Stimulated activated CD4-positive, alpha-beta T cell treated with anti-CD3 and anti-CD28 coated beads, Interleukin-2, amount 100 ng/mL, for 4 hours (primary cell): Measurements from ENCODE around the gene C5orf22.
"Not testable (repeated sequence)": the region's sequence is repeated elsewhere in the genome, so short reads cannot be mapped to it uniquely, and the experiment has no call there.

Experiments
- DNase-seq: peaks from one replicate; pipeline ENCODE4 v3.0.0-alpha.2; 2020; ENCODE audit warnings: low read depth

Gene C5orf22

DNA sequence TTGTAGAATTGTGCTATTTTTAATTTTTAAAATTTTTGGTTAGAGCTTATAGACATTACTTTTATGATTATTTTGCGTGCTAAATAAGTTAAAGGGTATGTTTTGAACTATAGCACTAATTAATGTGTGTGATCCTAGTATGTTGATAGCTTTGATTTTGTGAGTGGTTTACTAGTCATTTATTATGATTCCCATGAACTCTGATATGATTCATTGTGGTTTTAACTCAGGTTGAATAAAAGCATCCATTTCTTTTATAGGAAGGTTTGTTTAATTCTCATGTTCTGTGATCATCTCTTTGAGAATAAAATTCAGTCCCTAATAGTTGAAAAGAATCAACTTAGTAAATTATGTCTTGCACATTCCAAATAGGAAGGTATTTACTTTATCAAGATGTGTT, 22.5 kb downstream of the C5orf22 start:
- no peak for DNase-seq

DNA sequence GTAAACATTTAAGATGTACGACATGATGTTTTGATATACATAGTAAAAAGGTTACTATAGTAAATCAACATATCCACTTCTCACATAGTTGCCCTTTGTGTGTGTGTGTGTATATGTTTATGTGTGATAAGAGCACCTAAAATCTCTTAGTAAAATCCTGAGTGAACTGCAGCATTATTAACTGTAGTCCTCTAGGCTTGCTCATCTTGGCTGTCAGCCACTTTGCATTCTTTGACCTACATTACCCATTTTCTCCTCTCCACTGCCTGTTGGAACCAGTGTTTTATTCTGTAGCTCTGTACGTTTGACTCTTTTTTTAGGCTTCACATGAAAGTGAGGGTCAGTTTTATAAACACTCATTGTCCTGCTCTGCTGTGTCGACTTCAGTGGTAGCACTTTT, 24.4 kb downstream of the C5orf22 start:
- no peak for DNase-seq

DNA sequence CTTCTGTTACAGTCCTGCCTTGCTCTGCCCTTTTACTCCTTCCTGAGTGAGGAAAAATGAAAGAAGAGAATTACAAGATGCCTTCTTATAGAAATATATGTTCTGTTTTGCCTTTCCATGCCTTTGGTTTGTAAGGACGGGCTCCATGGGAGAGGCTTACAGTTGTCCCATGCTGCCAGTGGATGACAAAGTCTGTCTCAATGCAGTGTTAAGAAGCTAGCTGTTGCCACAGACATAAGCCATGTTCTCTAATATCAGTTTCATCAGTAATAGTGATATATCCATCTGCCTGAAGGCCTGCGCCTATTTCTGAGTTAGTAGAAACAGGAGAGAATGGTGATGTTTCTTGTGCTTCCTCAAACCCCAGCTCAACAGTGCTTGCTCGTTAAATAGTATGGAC, 27.8 kb downstream of the C5orf22 start:
- DNase-seq: no peak

DNA sequence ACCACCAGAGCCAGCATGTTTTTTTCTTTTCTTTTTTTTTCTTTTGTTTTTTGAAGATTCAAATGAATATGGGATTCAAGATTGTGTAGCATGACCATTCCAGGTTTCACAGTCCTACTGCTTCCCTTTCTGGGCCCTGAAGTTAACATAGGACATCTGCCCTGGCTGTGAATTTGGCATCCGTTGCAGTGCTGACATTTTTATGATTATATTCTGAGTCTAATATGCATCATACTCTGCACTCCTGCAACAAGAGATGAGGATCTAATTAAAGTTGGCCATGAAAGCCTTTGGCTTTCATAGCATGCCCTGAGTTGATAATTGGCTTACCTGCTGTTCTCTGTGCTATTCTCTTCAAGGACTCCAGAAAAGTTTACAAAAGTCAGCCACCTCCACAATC, 29.8 kb downstream of the C5orf22 start:
- no peak for DNase-seq

DNA sequence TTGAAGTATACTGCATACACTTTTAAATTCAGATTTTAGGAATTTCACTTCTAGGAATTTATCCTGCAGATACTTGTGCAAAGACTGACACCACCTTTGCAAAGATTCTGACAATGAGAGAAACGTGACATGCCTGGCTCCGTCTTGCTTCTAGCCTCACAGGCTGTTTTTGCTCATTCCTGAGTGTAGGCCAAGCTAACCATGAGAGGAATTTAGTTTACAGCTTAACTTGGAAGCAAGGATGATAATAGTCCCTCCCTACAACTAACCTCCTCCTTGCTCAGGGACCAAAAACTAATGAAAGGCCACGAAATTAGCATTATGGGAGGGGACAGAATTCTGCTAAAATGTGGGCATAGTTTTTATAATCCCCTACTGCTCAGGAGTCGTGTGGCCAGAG, 31.1 kb downstream of the C5orf22 start:
- DNase-seq: no peak

DNA sequence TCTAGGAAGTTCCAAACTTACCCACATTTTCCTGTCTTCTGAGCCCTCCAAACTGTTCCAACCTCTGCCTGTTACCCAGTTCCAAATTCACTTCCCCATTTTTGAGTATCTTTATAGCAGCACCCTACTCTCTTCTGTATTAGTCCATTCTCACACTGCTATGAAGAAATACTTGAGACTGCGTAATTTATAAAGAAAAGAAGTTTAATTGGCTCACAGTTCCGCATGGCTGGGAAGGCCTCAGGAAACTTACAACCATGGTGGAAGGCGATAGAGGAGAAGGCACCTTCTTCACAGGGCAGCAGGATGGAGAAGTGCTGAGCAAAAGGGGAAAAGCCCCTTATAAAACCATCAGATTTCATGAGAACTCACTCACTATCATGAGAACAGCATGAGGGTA, 34.3 kb downstream of the C5orf22 start:
- not testable (repeated sequence) for DNase-seq

DNA sequence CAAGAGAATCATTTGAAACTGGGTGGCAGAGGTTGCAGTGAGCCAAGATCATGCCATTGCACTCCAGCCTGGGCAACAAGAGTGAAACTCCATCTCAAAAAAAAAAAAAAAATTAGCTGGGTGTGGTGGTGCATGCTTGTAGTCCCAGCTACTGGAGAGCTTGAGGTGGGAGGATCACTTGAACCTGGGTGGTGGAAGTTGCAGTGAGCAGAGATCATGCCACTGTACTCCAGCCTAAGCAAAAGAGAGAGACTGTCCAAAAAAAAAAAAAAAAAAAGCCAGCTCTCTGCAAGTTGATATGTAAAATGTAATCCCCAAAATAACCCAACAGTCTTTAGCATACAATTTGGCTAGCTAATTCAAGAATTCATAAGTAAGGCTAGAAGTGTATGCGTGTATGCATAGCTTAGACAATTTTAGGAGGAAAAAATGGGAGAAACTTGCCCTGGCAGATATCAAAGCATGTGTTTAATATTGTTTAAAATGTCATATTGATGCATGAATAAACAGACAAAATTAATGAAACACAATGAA, 36.3 kb downstream of the C5orf22 start:
- DNase-seq: no peak

DNA sequence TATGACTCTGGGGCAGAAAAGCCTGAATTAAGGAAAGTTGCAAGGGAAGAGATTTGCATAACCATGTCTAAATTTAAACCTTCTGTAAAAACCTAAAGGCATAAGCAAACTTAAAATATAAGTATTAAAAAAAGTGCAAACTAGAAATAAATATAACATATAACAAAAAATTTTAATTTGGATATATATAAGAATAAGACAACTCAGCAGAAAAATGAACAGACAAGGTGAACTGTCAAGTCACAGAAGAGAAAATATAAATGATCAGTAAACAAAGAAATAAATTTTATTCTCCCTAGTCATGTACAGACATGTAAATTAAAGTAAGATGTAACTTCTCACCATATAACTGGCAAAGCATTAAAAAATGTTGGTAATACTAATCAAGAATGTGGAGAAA, 37.0 kb downstream of the C5orf22 start:
- DNase-seq: no peak

DNA sequence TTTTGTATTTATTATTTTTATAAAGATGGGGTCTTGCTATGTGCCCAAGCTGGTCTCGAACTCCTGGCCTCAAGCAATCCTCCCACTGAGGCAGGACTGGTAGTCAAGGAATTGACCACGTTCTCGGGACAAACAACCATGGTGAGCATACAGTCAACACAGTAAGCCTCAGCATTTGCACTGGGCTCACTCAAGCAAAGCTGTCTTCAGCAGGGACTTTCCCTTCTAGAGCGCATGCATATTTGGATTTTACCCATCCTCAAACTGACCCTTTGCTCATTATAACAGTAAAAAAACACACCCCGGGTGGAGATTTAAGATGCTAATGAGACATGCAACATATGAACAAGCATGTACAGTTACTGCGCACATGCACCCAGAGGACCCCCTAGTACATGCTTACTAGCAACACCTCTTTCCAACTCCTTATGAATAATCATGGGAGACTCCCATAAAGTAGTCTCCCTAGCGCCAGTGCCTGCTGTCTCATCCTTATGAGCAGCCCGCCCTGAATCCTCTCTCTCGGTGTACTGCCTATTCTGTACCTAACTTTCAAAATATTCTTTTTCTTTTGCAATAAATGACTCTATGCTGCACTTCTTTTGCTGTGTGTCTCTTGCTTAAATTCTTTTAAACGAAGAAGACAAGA, 41.5 kb downstream of the C5orf22 start:
- DNase-seq: no peak

DNA sequence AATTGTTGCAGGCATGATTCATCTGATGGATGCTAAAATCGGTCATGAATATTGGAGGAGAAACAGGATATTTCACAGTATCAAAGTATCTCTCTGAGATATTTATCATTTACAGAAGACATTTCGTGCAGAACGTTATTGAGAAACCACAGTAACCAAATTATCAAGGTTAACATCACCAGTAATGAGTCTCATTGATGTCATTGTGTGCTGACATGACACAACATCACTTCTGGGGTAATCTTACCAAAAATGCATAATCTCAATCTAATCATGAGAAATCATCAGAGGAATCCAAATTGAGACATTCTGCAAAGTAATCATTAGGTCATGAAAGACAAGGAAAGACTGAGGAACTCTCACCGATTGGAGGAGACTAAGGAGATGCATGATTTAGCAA, 42.7 kb downstream of the C5orf22 start:
- no peak for DNase-seq

DNA sequence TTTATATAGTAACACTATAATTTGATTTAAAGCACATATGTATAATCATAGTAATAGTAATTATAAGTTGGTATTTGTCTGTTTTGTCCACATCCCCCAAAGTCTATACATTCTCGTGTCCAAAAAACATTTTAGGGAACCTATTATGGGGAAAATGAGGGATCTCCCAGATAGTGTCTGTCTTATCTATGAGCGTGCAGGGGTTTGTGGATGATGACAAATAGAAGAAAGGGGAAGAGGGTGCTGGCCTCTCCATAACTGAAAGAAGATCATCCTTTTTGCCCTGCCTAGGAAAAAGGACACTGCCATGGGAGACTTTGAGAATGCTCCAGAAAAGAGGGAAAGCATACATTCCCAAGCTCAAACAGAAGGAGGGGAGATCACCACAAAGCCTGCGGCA, 45.3 kb downstream of the C5orf22 start:
- no peak for DNase-seq

DNA sequence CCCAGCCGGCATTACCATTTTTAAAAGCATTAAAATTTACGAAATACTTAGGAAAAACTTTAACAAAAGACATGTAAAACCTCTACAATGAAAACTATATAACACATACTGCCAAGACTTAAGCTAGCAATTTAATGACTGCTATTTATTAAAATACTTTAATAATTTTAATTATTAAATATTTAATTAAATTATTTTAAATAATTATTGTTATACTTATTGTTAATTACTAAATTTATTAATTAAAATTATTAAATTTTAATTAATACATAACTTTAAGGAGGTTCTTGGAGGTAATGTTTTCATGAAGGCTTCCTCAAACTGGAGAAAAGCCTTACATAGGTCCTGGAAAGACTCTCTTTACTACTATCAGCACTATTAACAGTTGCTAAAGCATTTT, 47.5 kb downstream of the C5orf22 start:
- DNase-seq: no peak

DNA sequence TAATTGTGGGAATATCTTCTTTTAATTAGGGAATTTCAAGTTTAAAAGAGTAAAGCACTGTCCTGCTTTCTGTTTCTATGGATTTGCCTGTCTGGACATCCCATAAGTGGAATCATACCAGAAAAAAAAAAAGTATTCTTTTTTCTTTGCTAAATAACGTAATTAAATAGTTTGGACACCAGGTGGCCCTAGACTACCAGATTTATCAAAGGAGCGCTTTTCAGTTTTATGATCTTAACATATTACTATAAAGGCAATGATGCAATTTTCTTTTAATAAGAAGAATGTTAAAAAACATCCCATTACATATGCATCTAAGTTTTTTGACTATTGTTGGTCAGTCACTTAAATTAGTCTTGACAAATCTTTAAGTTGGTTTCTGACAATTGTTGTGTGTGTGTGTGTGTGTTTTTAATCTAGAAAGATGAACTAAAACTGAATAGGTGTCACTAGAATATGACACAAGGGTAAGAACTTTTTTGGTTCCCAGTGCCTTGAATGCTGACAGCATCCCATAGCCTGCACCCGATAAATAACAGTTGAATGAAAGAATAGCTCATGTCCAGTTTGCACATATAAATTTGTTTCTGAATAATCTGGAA, 49.5 kb downstream of the C5orf22 start:
- no peak for DNase-seq

DNA sequence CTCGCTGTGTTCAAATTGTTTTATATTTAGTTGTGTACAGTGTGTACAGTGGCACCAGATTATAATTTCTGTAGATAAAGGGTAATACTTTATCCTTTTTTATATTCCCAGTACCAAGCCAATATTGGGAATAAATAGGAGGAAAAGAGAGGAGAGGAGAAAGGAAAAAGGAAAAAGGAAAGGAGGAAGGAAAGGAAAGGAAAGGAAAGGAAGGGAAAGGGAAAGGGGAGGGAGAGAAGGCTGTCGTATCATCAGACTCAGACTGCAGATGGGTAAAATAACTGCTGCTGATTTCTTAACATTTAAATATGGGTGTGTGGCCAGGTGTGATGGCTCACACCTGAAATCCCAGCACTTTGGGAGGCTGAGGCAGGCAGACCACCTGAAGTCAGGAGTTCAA, 51.0 kb downstream of the C5orf22 start:
- DNase-seq: no peak

DNA sequence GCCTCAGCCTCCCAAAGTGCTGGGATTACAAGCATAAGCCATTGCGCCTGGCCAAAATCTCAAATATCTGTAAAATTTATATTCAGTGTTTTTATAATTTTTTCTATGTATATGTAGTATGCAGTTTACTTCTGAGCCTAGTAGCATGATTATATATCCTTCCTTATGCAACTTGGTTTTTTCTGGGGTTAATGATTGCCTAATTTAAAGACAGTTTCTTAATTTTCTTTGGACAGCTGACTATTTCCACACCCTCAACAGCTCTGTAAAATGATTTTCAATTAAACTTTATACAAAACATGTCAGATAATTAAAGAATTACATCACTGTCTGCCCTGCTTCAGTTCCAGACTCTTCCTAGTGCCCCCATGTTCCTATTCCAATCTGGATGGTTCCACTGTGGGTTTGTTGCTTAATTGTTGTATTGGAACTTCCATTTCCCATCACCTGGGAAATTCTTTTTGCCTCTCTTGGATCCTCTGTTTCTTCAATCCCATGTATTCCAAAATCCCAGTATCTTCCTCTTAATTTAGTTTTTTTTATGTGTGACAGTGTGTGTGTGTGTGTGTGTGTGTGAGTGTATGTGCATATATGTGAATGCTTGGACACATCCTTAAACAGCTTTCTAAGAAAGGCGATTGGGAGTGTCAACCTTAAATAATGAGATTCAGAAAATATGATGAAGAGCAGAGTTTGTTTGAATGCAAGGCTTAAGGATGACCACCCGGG, 53.2 kb downstream of the C5orf22 start:
- DNase-seq: no peak

DNA sequence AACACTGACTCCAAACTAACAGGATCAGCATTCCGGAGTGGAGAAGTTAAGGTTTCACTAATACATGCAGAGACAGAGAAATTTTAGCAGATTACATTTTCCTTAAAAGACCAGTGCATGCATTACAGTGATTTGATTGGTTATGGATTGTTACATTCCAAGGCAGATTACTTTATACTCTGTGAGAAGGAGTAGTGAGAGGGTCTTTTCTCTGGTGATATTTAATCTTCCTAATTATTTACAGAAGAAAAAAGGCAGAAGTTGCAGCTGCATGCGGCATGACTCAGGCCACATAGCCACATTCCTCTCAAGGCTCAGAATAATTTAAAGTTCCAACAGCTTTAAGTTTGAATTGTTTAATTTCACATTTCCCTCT, 53.8 kb downstream of the C5orf22 start:
- DNase-seq: no peak

DNA sequence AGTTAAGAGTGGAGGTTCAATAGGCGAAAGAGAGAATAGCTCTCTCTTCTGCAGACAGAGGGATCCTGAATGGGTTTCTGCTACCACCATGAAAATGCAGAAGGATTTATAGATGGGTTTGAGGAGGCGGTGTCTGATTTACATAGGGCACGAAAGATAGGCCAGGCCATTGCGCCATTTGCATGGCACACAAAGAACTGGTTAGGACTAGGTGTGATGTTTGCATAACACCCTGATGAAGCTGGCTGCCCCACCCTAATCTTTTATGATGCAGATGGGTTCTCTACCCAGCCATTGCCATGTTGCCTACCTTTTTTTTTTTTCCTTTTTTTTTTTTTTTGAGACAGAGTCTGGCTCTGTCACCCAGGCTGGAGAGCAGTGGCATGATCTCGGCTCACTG, 55.4 kb downstream of the C5orf22 start:
- no peak for DNase-seq

DNA sequence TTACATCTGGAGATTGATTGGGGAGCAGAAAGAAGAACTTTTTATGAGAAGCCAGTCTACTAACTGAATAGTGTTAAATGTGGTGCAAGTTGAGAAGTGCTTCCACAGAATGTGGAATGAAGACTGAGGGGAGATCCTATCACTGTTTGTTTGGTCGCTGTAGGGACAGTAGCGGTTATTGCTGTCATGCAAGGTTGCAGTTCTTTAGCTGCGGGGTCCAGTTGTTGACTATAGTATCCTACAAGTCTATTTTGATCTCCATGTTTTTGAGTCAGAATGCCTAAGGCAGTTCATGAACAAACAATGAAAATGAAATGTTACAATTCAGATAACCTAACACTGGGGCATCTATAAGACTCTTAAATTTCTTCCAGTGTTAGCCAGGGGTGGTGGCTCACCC, 61.6 kb downstream of the C5orf22 start:
- no peak for DNase-seq

DNA sequence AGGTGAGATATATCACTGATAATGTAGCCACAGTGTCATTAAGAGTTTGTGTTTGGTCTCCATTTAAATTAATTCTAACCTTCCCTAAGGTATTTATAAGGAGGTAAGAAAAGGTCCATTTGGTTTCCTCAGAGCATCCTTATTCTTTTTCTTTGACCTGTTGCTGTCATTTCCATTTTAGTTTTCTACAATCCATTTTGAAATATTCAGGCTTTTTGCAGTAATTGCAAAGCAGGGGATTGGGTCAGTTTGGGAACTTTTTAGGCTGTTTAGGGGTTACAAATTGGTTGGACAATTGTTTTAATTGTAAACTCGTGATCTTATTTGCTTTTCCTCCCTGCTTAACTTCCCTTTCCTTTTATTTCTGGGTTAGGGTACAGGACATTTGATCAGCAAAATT, 64.3 kb downstream of the C5orf22 start:
- no peak for DNase-seq

DNA sequence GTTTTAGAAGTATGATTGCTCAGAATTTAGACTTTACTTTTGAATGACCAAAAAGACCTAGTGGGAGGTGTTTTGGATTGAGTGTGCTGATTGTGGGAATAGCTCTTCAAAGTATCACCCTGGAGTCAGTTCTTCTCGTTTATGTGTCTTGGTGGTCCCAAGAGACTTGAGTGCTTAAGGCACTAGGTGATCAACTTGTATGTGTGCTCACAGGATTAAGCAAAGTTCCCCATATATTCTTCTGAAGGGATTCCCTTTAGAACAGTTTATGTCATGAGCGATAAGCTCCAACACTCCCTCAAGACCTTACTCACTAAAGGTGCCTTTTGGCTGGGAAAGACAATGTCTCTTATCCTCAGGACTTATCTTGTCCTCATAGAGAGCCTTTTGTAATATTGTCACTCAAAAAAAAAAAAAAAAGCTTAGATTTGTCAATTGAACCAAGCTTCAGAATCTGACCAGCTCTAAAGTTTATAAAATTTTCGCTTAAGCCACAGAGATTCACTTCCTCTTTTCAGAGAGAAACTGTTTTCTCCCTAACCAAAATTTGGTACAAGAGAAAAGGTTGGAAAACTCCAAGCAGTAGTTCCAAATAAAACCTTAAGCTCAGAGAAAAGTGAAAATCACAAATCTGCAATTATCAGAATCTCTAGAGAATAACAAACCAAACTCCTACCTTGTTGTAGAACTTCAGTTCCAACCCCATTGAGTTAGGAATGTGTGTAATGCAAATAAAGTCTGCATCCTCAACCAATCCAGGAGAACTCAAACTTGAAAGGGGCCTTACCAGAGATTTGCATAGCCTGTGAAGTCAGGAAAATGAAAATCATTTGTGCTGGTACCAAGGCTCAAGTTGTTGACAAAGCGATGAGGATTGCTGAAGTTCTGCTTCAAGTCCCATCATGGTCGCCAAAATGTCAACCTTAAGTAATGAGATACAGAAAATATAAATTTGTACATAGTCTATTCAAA, 66.8 kb downstream of the C5orf22 start:
- DNase-seq: no peak

DNA sequence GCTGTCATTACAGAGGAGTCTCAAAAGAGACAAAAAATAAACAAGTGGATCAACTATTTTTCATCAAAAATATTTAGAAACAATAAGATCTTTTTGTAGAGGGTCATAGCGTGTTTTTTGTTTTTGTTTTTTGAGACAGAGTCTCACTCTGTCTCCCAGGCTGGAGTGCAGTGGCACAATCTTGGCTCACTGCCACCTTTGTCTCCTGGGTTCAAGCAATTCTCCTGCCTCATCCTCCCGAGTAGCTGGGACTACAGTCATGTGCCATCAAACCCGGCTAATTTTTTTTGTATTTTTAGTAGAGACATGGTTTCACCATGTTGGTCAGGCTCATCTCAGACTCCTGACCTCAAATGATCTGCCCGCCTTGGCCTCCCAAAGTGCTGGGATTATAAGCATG, 70.2 kb downstream of the C5orf22 start:
- DNase-seq: not testable (repeated sequence)

DNA sequence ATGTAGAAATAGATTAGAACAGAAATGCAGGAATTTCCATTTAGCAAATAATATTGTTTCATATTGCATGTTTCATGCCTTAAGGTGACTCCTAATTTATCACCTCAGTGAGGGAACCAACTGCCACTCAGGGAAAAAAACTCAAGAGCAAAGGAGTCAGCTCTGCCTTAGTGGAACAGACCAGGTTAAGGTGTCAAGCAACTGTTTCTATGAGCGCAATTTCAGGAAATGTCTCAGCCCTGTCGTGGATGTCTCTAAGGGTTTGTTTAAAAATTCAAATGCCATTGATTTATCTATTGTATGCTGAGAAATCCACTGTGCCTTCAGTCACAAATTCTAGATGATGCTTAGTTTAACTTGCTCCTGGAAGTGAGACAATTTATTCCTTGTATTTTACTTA, 72.1 kb downstream of the C5orf22 start:
- DNase-seq: no peak
